SK-N-SH treated with all-trans-retinoic acid at 6 μM for 48 hours (cell line): ENCODE measurements around the gene LMNB1.

Source experiments
- ATAC-seq: fragments of 200-7000 bp; cut with Tn5 transposase; 3 replicates; pipeline ENCODE4 v1.9.1; 2020; ENCODE audit warnings: mild to moderate bottlenecking, moderate library complexity
- CSRNP3 ChIP-seq: fragments of 250-450 bp; sonication (Bioruptor Pico); IDR thresholded peaks from 2 replicates; pipeline ENCODE4 v1.5.1; 2021; ENCODE audit warnings: mild to moderate bottlenecking, moderate library complexity
- ESRRG ChIP-seq: fragments of 250-450 bp; sonication (Bioruptor Pico); IDR thresholded peaks from 2 replicates; pipeline ENCODE4 v1.6.1; 2021; ENCODE audit warnings: mild to moderate bottlenecking
- GLIS3 ChIP-seq: fragments of 250-450 bp; sonication (Bioruptor Pico); IDR thresholded peaks from 2 replicates; pipeline ENCODE4 v1.5.0; 2020; ENCODE audit warnings: mild to moderate bottlenecking, moderate library complexity
- ISL1 ChIP-seq: fragments of 250-450 bp; sonication (Bioruptor Pico); IDR thresholded peaks from 2 replicates; pipeline ENCODE4 v2.1.2; 2022; ENCODE audit warnings: mild to moderate bottlenecking, moderate library complexity
- OSR1 ChIP-seq: fragments of 250-450 bp; sonication (Bioruptor Pico); IDR thresholded peaks from 2 replicates; pipeline ENCODE4 v1.8.0; 2022; ENCODE audit warnings: moderate library complexity, mild to moderate bottlenecking, inconsistent platforms
- PATZ1 ChIP-seq: fragments of 250-450 bp; sonication (Bioruptor Pico); IDR thresholded peaks from 2 replicates; pipeline ENCODE4 v1.8.0; 2020; ENCODE audit warnings: mild to moderate bottlenecking, moderate library complexity, borderline replicate concordance
- POU6F1 ChIP-seq: fragments of 250-450 bp; sonication (Bioruptor Pico); IDR thresholded peaks from 2 replicates; pipeline ENCODE4 v1.8.0; 2021; ENCODE audit warnings: low read depth, mild to moderate bottlenecking, moderate library complexity, borderline replicate concordance
- PPARA ChIP-seq: fragments of 250-450 bp; sonication (Bioruptor Pico); IDR thresholded peaks from 2 replicates; pipeline ENCODE4 v1.5.0; 2020; ENCODE audit warnings: mild to moderate bottlenecking, borderline replicate concordance
- RARB ChIP-seq: fragments of 250-450 bp; sonication (Bioruptor Pico); IDR thresholded peaks from 2 replicates; pipeline ENCODE4 v1.8.0; 2021; ENCODE audit warnings: mild to moderate bottlenecking, moderate library complexity
- SNAI2 ChIP-seq: fragments of 250-450 bp; sonication (Bioruptor Pico); IDR thresholded peaks from 2 replicates; pipeline ENCODE4 v1.5.0; 2020; ENCODE audit warnings: mild to moderate bottlenecking, moderate library complexity
- TCF4 ChIP-seq: fragments of 250-450 bp; sonication (Bioruptor Pico); IDR thresholded peaks from 2 replicates; pipeline ENCODE4 v1.8.0; 2021; ENCODE audit warnings: mild to moderate bottlenecking, moderate library complexity, borderline replicate concordance
- ZC3H10 ChIP-seq: fragments of 250-450 bp; sonication (Bioruptor Pico); IDR thresholded peaks from 2 replicates; pipeline ENCODE4 v1.5.1; 2021; ENCODE audit warnings: mild to moderate bottlenecking, moderate library complexity
- ZFP3 ChIP-seq: fragments of 250-450 bp; sonication (Bioruptor Pico); IDR thresholded peaks from 2 replicates; pipeline ENCODE4 v1.5.0; 2020; ENCODE audit warnings: mild to moderate bottlenecking, moderate library complexity
- ZFP30 ChIP-seq: fragments of 450-650 bp; formaldehyde crosslinking; IDR thresholded peaks from 2 replicates; pipeline ENCODE4 v1.5.0; 2022; ENCODE audit warnings: mild to moderate bottlenecking, moderate library complexity
- ZNF565 ChIP-seq: fragments of 450-650 bp; formaldehyde crosslinking; conservative IDR thresholded peaks from 2 replicates; pipeline ENCODE4 v1.5.0; 2020; ENCODE audit warnings: low read depth, mild to moderate bottlenecking, moderate library complexity
- ZNF70 ChIP-seq: fragments of 450-650 bp; formaldehyde crosslinking; IDR thresholded peaks from 2 replicates; pipeline ENCODE4 v1.5.0; 2020; ENCODE audit warnings: mild to moderate bottlenecking, moderate library complexity
- ZNF8 ChIP-seq: fragments of 450-650 bp; formaldehyde crosslinking; IDR thresholded peaks from 2 replicates; pipeline ENCODE4 v1.5.0; 2020; ENCODE audit warnings: mild to moderate bottlenecking, moderate library complexity
- TF ChIP-seq, protein P1 (sequence below): fragments of 250-450 bp; sonication (Bioruptor Pico); IDR thresholded peaks from 2 replicates; pipeline ENCODE4 v1.5.1; 2020; ENCODE audit warnings: low read depth, mild to moderate bottlenecking, moderate library complexity

Gene LMNB1

GRCh38 chr5:126846344-126846743, 69.4 kb downstream of the LMNB1 start:
- peak; percentile 76 for ATAC-seq

DNA sequence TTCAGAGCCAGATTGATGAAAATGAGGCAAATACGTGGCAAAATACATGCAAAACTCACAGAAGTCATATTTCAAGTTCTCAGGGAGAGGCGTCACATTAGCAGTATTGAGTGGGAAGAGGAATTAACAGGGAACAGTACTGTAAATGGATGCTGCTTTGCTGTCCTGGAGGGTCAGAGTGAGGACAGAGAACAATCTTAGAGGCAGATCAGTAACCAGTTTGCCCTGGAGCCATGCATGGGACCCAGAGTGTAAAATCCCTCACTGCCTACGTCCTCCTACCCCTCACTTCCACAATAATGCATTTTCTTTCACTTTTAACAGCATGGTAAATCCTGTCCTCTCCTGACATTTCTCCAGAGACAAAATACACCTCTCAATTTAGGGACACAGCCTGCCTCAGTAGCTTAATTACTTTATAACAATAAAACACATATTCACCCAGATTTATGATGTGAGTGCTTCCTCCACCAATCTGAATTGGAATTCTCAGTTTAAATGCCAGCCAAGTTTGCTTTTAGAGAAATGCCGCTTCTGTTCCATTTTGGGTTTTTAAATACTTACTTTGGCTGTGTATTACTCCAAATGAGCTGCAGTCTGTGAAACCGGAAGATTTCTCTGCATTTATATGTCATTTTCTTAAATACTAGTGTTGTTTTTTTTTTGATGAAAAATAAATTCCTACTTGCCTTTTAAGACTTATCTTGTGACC, 70.0 kb downstream of the LMNB1 start:
- ATAC-seq: peak; percentile 67
- TF ChIP-seq ISL1 (CRISPR knock-in tag): no peak
- no peak for TF ChIP-seq PPARA (CRISPR knock-in tag)
- TF ChIP-seq PATZ1 (CRISPR knock-in tag): no peak
- TF ChIP-seq GLIS3 (CRISPR knock-in tag): no peak
- no peak for TF ChIP-seq TCF4
- no peak for TF ChIP-seq ZC3H10 (CRISPR knock-in tag)
- no peak for TF ChIP-seq POU6F1 (CRISPR knock-in tag)

More at GRCh38 chr5:126846344-126846743, 69.4 kb downstream of the LMNB1 start:
- TF ChIP-seq ESRRG (CRISPR knock-in tag): no peak
- no peak for TF ChIP-seq ZNF70 (CRISPR knock-in tag)
- TF ChIP-seq OSR1 (CRISPR knock-in tag): no peak
- TF ChIP-seq POU6F1 (CRISPR knock-in tag): no peak
- TF ChIP-seq ZNF565: no peak
- TF ChIP-seq GLIS3 (CRISPR knock-in tag): no peak
- TF ChIP-seq RARB: no peak
- no peak for TF ChIP-seq ZFP3 (CRISPR knock-in tag)

GRCh38 chr5:126847456-126847820, 70.5 kb downstream of the LMNB1 start:
- ATAC-seq: no peak; the same call in 2 of the 3 replicates
- TF ChIP-seq ZFP30 (CRISPR knock-in tag) (no peak), ZNF70 (CRISPR knock-in tag) (no peak), ESRRG (CRISPR knock-in tag) (no peak), ZFP3 (CRISPR knock-in tag) (no peak), PATZ1 (CRISPR knock-in tag) (no peak), CSRNP3 (no peak), SNAI2 (CRISPR knock-in tag) (no peak), GLIS3 (CRISPR knock-in tag) (no peak), ISL1 (CRISPR knock-in tag) (no peak), ZNF8 (no peak), RARB (no peak), POU6F1 (CRISPR knock-in tag) (no peak), OSR1 (CRISPR knock-in tag) (no peak)
- TF ChIP-seq, protein P1, sequence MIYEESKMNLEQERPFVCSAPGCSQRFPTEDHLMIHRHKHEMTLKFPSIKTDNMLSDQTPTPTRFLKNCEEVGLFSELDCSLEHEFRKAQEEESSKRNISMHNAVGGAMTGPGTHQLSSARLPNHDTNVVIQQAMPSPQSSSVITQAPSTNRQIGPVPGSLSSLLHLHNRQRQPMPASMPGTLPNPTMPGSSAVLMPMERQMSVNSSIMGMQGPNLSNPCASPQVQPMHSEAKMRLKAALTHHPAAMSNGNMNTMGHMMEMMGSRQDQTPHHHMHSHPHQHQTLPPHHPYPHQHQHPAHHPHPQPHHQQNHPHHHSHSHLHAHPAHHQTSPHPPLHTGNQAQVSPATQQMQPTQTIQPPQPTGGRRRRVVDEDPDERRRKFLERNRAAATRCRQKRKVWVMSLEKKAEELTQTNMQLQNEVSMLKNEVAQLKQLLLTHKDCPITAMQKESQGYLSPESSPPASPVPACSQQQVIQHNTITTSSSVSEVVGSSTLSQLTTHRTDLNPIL: no peak
